MM.1S (cell line): ENCODE results near the gene DEPP1.

Experiments used
- DNase-seq: peaks from one replicate; pipeline ENCODE4 v3.0.0-alpha.2; 2015
- H2AFZ ChIP-seq: fragments of 300-600 bp; sonication (generic); 2 replicates; pipeline ENCODE4 v1.6.0; 2016; ENCODE audit warnings: antibody characterized with exemption, low read length
- H3F3A ChIP-seq: fragments of 300-600 bp; sonication (generic); 2 replicates; pipeline ENCODE4 v1.6.1; 2016; ENCODE audit warnings: mild to moderate bottlenecking, antibody characterized with exemption, low read length, moderate library complexity, mixed read lengths; ENCODE audit not compliant: insufficient read depth
- H3K27ac ChIP-seq: fragments of 300-600 bp; sonication (generic); 2 replicates; pipeline ENCODE4 v1.5.1; 2016; ENCODE audit warnings: mild to moderate bottlenecking, low read length
- H3K27me3 ChIP-seq: fragments of 300-600 bp; sonication (generic); replicated peaks from 2 replicates; pipeline ENCODE4 v1.6.0; 2016; ENCODE audit warnings: low read length; ENCODE audit not compliant: insufficient read depth
- H3K36me3 ChIP-seq: fragments of 300-600 bp; sonication (generic); replicated peaks from 2 replicates; pipeline ENCODE4 v1.6.1; 2016; ENCODE audit warnings: mild to moderate bottlenecking, low read length, mixed read lengths; ENCODE audit not compliant: insufficient read depth
- H3K4me1 ChIP-seq: fragments of 300-600 bp; sonication (generic); 2 replicates; pipeline ENCODE4 v1.6.1; 2016; ENCODE audit warnings: low read length, mixed read lengths
- H3K4me2 ChIP-seq: fragments of 300-600 bp; sonication (generic); 2 replicates; pipeline ENCODE4 v1.6.0; 2016; ENCODE audit warnings: low read depth, low read length
- H3K4me3 ChIP-seq: fragments of 300-600 bp; sonication (generic); 2 replicates; pipeline ENCODE4 v1.5.1; 2016; ENCODE audit warnings: low read length, mixed read lengths
- H3K79me2 ChIP-seq: fragments of 300-600 bp; sonication (generic); 2 replicates; pipeline ENCODE4 v1.6.1; 2016; ENCODE audit warnings: mixed run types, low read length, mixed read lengths
- H3K9ac ChIP-seq: fragments of 300-600 bp; sonication (generic); 2 replicates; pipeline ENCODE4 v1.6.1; 2016; ENCODE audit warnings: low read length, mixed read lengths
- H3K9me2 ChIP-seq: fragments of 300-600 bp; sonication (generic); replicated peaks from 2 replicates; pipeline ENCODE4 v1.6.1; 2016; ENCODE audit warnings: mild to moderate bottlenecking, low read length, mixed read lengths; ENCODE audit not compliant: insufficient read depth
- H3K9me3 ChIP-seq: fragments of 300-600 bp; sonication (generic); replicated peaks from 2 replicates; pipeline ENCODE4 v1.6.1; 2016; ENCODE audit warnings: mild to moderate bottlenecking, low read length, mixed read lengths; ENCODE audit not compliant: insufficient read depth
- H4K20me1 ChIP-seq: fragments of 300-600 bp; sonication (generic); 2 replicates; pipeline ENCODE4 v1.6.1; 2016; ENCODE audit warnings: mild to moderate bottlenecking, low read length, moderate library complexity, mixed read lengths; ENCODE audit not compliant: insufficient read depth
- CTCF ChIP-seq: fragments of 300-600 bp; sonication (generic); IDR thresholded peaks from 2 replicates; pipeline ENCODE4 v1.5.1; 2016; ENCODE audit warnings: antibody characterized with exemption, low read length, mixed read lengths
- EZH2 ChIP-seq: fragments of 300-600 bp; sonication (generic); optimal IDR thresholded peaks from 2 replicates; pipeline ENCODE3; 2017; ENCODE audit warnings: low read depth, mild to moderate bottlenecking, antibody characterized with exemption, low read length, mixed read lengths
- EZH2phosphoT487 ChIP-seq: fragments of 300-600 bp; sonication (generic); IDR thresholded peaks from 2 replicates; pipeline ENCODE4 v1.6.1; 2018; ENCODE audit warnings: antibody characterized with exemption, low read length

Gene DEPP1

DNA sequence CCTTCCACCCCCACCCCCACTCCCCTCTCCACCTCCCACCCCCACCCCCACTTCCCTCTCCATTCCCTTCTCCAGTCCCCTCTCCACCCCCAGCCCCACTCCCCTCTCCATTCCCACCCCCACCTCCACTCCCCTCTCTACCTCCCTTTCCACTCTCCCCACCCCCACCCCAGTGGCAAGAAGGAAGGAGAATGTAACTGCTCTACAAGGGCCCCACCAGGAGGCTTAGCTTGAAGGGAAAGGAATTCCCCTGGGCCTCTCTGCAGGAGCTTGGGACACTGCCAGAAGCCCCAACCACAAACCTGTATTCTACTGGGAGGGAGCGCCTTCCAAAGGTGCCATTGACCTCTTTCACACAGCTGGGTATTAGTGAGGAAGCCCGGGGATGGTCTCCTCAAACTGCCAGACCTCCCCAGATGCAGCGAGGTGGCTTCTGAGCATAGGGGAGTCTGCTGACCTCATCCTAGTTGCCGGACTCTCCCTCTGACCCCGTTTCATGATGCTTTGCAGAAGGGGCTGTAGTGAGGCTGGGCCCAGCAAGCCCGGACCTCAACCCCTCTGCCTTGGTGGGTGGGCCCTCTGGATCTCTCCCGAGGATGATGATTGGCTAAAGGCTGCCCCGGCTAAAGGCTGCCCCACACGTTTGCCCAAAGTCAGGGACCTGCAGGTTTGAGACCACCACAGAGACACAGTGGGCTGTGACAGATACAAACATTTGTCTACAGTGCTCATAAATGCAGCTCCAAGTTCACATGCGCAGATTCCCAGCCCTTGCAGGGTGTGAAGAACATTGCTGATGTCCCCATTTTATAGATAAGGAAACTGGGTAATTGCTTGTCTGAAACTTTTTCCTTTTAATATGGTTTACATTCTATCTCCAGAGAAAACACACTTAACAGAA is 2.9 kb downstream of the DEPP1 start:
- Histone ChIP-seq H3K27me3 (no peaks in the 10 kb centered on the region), H3K9me3 (no peaks in the 10 kb centered on the region), H3K4me3 (no peak overlapping the region), H3K36me3 (peaks cover 9% of the 10 kb centered on the region; the same call in 1 of the 2 replicates), H3K79me2 (peaks cover 63% of the 10 kb centered on the region), H3K9ac (no peak overlapping the region), H2AFZ (no peak overlapping the region), H3K9me2 (no peaks in the 10 kb centered on the region), H3K4me1 (peaks cover 73% of the 10 kb centered on the region), H4K20me1 (no peaks in the 10 kb centered on the region), H3K4me2 (no peak overlapping the region), H3K27ac (no peak overlapping the region; the same call in 1 of the 2 replicates), H3F3A (peaks cover 32% of the 10 kb centered on the region)
- no peak for DNase-seq
- TF ChIP-seq EZH2phosphoT487 (no peak), EZH2 (no peak), CTCF (no peak)

DNA sequence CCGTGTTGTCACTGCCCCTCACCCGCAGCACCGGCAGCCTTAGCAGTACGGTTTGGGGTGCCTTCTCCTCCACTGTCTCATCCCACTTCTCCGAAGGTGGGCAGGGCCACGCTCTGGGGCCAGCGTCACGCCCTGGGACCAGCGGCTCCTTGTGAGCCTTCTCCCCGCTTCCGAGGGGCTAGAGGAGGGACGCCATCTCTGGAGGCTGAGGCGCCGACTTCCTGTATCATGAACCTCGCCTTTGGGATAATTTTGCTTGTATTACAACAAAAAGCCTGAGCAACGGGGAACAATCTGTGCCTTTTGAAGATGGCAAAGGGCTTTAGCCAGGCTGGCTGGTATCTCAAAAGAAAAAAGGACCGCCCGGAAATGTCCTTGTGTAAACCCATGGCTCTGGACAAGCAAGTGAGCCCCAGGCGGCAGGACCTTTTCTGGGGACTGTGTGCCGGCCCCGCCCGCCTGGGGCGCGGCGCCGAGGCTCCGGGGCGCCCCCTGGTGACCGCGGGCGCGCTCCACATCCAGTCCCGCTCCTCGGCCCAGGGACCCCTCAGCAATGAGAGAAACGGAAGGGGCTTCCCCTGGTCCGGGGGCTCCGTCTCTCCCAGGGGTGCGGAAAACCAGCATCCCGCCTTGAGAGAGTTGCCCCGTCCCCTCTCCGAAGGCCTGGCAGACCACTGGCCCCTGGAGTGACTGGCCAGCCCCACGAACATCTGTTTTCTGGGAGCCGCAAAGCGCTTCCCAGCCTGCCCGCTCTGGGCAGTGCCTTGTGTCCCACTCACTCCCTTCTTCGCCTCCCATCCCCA is 3.8 kb downstream of the DEPP1 start:
- H4K20me1 ChIP-seq = no peaks in the 10 kb centered on the region
- H3K9me2 ChIP-seq = no peaks in the 10 kb centered on the region
- H3K9me3 ChIP-seq = no peaks in the 10 kb centered on the region
- peaks cover 32% of the 10 kb centered on the region for H3F3A ChIP-seq
- H3K9ac ChIP-seq = no peak overlapping the region
- H3K4me1 ChIP-seq = peaks cover 67% of the 10 kb centered on the region
- peak; percentile 45 for DNase-seq
- peaks cover 62% of the 10 kb centered on the region for H3K79me2 ChIP-seq
- peaks cover 9% of the 10 kb centered on the region; the same call in 1 of the 2 replicates for H3K36me3 ChIP-seq
- 0 out of 2 replicates have a peak overlapping the region, but pooled peaks have one; percentile 32 for H2AFZ ChIP-seq
- H3K27me3 ChIP-seq = no peaks in the 10 kb centered on the region
- no peak for TF ChIP-seq EZH2
- peak; percentile 92 for TF ChIP-seq CTCF
- peak overlapping the region; percentile 38; the same call in 1 of the 2 replicates for H3K27ac ChIP-seq
- H3K4me2 ChIP-seq = peak overlapping the region; percentile 51
- no peak overlapping the region for H3K4me3 ChIP-seq

GRCh38 chr10:44974082-44974627 is 4.5 kb downstream of the DEPP1 start:
- H3K9me2 ChIP-seq = no peaks in the 10 kb centered on the region
- no peak for DNase-seq
- H3K9ac ChIP-seq = peak overlapping the region; percentile 0; the same call in 1 of the 2 replicates
- peaks cover 62% of the 10 kb centered on the region for H3K4me1 ChIP-seq
- H3K27ac ChIP-seq = peak overlapping the region; percentile 38; the same call in 1 of the 2 replicates
- H3K79me2 ChIP-seq = peaks cover 62% of the 10 kb centered on the region
- no peaks in the 10 kb centered on the region for H4K20me1 ChIP-seq
- TF ChIP-seq CTCF = no peak
- TF ChIP-seq EZH2phosphoT487 = no peak
- no peak for TF ChIP-seq EZH2
- 0 out of 2 replicates have a peak overlapping the region, but pooled peaks have one; percentile 32 for H2AFZ ChIP-seq
- peaks cover 32% of the 10 kb centered on the region for H3F3A ChIP-seq
- peaks cover 13% of the 10 kb centered on the region for H3K36me3 ChIP-seq
- H3K27me3 ChIP-seq = no peaks in the 10 kb centered on the region
- peak overlapping the region; percentile 51; the same call in 1 of the 2 replicates for H3K4me2 ChIP-seq
- H3K9me3 ChIP-seq = no peaks in the 10 kb centered on the region
- no peak overlapping the region for H3K4me3 ChIP-seq
